ACHN (cell line): ENCODE measurements around the gene AOX1.
"Not testable (repeated sequence)": the region's sequence is repeated elsewhere in the genome, so short reads cannot be mapped to it uniquely, and the experiment has no call there.

Experiments used
- DNase-seq: peaks from one replicate; pipeline ENCODE4 v3.0.0-alpha.2; 2015
- in situ Hi-C: cut with HindIII; loops from 2 replicates; pipeline ENCODE4 v1.10.0; 2017; ENCODE audit warnings: low sequenced_read_pairs, low pct_ligation_motif_present, low pct_unique_long_range_greater_than_20kb

AOX1 gene

GRCh38 chr2:200596774-200597570 is 11.2 kb downstream of the AOX1 start:
- in situ Hi-C loops, result no loop called here
- no peak for DNase-seq

GRCh38 chr2:200599206-200599605 is 13.4 kb downstream of the AOX1 start:
- in situ Hi-C loops, result no loop called here
- DNase-seq, result no peak

GRCh38 chr2:200600549-200601225 is 14.9 kb downstream of the AOX1 start:
- no peak for DNase-seq
- in situ Hi-C loops, result no loop called here

- no peak for DNase-seq
- in situ Hi-C loops, result no loop called here
These were observed 16.8 kb downstream of the AOX1 start for GRCh38 chr2:200602584-200602983.

- in situ Hi-C loops, result no loop called here
- peak; percentile 58 for DNase-seq
These were observed 18.2 kb downstream of the AOX1 start for GRCh38 chr2:200603972-200604371.

GRCh38 chr2:200604571-200605255 is 18.9 kb downstream of the AOX1 start:
- in situ Hi-C loops, result no loop called here
- DNase-seq, result no peak

- no peak for DNase-seq
- in situ Hi-C loops, result no loop called here
These were observed 22.7 kb downstream of the AOX1 start for GRCh38 chr2:200608341-200609027.

GRCh38 chr2:200609028-200609614 is 23.3 kb downstream of the AOX1 start:
- peak; percentile 86 for DNase-seq
- in situ Hi-C loops, result no loop called here

- DNase-seq, in situ Hi-C loops: not testable (repeated sequence)
These were observed 24.4 kb downstream of the AOX1 start for GRCh38 chr2:200610217-200610616.

GRCh38 chr2:200613692-200614091 is 27.9 kb downstream of the AOX1 start:
- in situ Hi-C loops, result no loop called here
- DNase-seq, result no peak

- no peak for DNase-seq
- in situ Hi-C loops, result no loop called here
These were observed 28.4 kb downstream of the AOX1 start for GRCh38 chr2:200614249-200614648.

- peak; percentile 80 for DNase-seq
- in situ Hi-C loops, result no loop called here
These were observed 29.4 kb downstream of the AOX1 start for GRCh38 chr2:200615247-200615646.

- DNase-seq, result no peak
- in situ Hi-C loops, result no loop called here
These were observed 30.4 kb downstream of the AOX1 start for GRCh38 chr2:200616193-200616592.

GRCh38 chr2:200616656-200617055 is 30.8 kb downstream of the AOX1 start:
- DNase-seq, result no peak
- in situ Hi-C loops, result no loop called here

GRCh38 chr2:200617156-200618053 is 31.6 kb downstream of the AOX1 start:
- no peak for DNase-seq
- in situ Hi-C loops, result no loop called here

- in situ Hi-C loops, result no loop called here
- no peak for DNase-seq
These were observed 32.2 kb downstream of the AOX1 start for GRCh38 chr2:200618054-200618419.

GRCh38 chr2:200618590-200619021 is 32.8 kb downstream of the AOX1 start:
- in situ Hi-C loops, result no loop called here
- DNase-seq, result peak; percentile 44

- in situ Hi-C loops, result no loop called here
- no peak for DNase-seq
These were observed 33.5 kb downstream of the AOX1 start for GRCh38 chr2:200619279-200619678.
